ENCODE data around the gene FBXW7.

- TF ChIP-seq TBP (IDR thresholded peaks at IDR 0.05; ENCODE audit: low read depth, low read length) (no peak), USF2 (IDR thresholded peaks at IDR 0.05; ENCODE audit: low read length) (no peak), RXRA (IDR thresholded peaks at IDR 0.05; ENCODE audit: insufficient read depth, low read depth, low read length) (no peak), POLR2AphosphoS5 (IDR thresholded peaks at IDR 0.05; ENCODE audit: low read depth, low read length) (no peak), EZH2 (IDR thresholded peaks at IDR 0.05; ENCODE audit: low read depth, low read length, severe bottlenecking) (no peak), SIRT6 (IDR thresholded peaks at IDR 0.05; ENCODE audit: low read length) (no peak), CTCF (IDR thresholded peaks at IDR 0.05; ENCODE audit: control extremely low read depth in 1 of 3, insufficient read depth in 1 of 3, low read depth in 1 of 3, low read length in 3 of 3) (no peak)
Measured at GRCh38 chr4:152389359-152389758, 146.5 kb downstream of the FBXW7 start.
